GM21825 (cell line): ENCODE data around the gene USH1G.
"Not testable (repeated sequence)": the region's sequence is repeated elsewhere in the genome, so short reads cannot be mapped to it uniquely, and the experiment has no call there.

Source experiments
- ATAC-seq: cut with Tn5 transposase; IDR thresholded peaks from one replicate; pipeline ENCODE4 v1.9.1; 2021; ENCODE audit warnings: mild to moderate bottlenecking, moderate library complexity; ENCODE audit not compliant: unreplicated experiment

USH1G gene

DNA sequence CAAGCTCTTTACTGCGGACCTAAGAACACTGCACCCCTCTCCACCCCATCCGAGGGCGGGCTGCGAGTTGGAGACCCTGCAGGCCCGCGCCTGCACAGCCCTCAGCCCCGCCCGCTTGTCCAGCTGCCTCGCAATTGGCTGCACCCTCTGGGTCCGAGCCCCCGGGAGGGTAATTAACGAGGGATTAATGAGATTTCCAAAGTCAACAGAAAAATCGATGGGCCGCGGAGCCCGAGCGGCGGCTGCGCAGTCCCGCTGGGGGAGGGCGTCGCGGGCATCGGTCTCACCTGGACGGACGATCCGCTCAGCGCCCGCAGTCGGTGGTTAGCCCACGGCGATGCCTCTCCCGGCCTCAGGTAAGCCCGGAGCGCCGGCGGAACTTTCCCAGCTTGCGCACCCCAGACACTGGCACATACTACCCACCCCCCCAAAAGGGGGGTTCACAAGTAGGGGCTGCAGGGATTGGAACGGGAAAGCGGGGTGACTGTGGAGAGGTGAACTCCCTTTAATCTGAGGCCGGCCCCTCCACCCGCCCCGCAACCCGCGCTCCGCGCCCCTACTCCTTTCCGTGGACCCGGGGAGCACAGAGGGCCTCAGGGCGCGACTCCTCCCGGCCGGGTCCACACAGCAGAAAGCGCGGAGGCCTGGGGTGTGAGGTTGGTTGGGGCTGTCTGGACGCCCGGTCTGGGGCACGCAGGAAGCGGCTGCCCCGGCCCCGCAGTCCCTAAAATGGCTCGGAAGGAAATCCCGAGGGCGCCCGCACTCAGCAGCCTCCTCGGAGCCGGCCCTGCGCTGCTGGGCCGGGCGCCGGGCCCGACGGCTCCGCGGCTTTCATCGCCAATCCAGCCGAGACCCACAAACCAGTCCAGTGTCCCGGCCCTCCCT lies 12.8 kb upstream of the USH1G start, which contains the start of gene OTOP3:
Gene OTOP3, plus strand, starts transcription at position 314 of the 885 bp plus-strand sequence. Its CDS starts 24 bp downstream, at position 338.
- no peak for ATAC-seq

DNA sequence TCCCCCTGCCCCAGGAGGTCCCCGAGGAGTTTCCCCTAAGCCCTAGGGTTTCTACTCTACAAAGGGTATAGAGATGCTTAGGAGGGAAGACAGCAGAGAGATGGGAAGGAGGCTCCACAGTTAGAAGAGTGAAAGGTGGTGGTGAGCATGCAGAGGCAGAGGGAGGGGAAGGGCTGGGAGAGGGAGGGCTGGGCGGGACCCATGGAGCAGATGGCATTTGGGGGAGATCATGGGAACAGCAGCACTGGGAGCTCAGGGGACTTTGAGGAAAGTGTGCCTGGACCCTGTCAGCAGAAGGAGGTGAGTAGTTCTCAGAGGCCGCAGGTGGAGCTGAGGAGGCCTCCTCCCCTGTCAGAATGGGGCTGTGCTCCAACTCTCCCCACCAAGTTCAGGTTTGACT lies 12.0 kb upstream of the USH1G start:
- ATAC-seq, result no peak

DNA sequence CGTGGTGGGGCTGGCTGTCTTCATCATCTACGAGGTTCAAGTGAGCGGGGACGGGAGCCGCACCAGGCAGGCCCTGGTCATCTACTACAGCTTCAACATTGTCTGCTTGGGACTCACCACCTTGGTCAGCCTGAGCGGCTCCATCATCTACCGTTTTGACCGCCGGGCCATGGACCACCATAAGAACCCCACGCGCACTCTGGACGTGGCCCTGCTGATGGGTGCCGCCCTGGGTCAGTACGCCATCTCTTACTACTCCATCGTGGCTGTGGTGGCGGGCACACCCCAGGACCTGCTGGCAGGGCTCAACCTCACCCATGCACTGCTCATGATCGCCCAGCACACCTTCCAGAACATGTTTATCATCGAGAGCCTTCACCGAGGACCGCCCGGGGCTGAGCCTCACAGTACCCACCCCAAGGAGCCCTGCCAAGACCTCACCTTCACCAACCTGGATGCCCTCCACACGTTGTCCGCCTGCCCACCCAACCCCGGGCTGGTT lies 7.5 kb upstream of the USH1G start:
- no peak for ATAC-seq

DNA sequence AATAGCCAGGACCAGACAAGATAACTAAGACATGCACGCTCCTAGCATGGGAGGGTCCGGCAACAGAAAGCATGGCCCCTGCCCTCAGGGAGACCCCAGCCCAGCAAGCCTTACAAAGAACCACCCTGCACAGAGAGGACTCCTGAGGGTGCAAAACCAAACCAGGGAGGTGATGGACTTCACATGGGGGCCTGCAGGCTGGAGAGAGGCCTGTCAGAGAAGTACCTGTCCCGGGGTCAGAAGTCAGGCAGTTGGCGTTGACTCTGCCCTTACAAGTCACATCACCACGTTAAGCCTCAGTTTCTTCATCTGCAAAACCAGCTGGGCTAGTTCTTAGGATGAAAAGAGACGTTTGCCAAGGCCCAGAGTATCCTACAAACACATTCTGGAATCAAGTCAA lies 5.7 kb upstream of the USH1G start:
- ATAC-seq, result no peak

DNA sequence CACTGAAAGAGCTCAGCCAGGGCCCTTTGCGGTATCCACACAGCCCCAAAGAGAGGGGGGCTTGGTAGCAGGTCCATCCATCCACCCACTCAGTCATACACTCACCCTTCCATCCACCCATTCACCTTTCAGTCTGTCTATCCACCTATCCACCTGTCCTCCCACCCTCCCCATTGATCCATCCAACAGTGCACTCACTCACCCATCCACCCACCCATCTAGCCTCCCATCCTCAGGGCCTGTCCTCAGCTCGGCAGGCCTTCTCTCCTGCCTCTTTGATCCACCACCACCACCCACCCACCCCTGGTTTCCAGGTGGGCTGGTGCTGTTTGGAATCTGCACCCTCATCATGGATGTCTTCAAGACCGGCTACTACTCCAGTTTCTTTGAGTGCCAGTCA lies 2.2 kb upstream of the USH1G start:
- no peak for ATAC-seq

DNA sequence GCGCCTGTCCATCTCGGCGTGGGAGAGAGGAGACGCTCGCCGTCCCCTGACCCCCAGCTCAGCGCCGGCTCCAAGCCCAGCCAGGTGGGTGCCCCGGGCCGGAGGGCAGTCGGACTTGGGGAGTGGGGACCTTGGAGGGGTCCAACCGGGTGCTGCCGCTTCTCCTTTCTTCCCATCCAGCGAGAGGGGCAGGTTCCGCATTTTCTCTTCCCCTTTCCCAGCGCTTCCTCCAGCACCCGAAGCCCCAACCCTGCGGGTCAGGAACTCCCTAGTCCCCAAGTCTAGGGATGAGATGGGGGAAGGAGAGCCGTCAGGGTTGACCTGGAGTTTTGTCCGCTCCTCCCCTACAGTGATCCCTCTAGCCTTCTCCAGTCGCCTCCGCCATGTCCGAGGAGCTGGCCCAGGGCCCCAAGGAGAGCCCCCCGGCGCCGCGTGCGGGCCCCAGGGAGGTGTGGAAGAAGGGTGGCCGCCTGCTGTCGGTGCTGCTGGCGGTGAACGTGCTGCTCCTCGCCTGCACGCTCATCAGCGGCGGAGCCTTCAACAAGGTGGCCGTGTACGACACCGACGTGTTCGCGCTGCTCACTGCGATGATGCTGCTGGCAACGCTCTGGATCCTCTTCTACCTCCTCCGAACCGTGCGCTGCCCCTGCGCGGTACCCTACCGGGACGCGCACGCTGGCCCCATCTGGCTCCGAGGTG lies 1.3 kb upstream of the USH1G start, which contains the start of gene OTOP2:
Gene OTOP2, plus strand, starts transcription at position 24 of the 699 bp plus-strand sequence. Its CDS starts 360 bp downstream, at position 384.
- no peak for ATAC-seq

DNA sequence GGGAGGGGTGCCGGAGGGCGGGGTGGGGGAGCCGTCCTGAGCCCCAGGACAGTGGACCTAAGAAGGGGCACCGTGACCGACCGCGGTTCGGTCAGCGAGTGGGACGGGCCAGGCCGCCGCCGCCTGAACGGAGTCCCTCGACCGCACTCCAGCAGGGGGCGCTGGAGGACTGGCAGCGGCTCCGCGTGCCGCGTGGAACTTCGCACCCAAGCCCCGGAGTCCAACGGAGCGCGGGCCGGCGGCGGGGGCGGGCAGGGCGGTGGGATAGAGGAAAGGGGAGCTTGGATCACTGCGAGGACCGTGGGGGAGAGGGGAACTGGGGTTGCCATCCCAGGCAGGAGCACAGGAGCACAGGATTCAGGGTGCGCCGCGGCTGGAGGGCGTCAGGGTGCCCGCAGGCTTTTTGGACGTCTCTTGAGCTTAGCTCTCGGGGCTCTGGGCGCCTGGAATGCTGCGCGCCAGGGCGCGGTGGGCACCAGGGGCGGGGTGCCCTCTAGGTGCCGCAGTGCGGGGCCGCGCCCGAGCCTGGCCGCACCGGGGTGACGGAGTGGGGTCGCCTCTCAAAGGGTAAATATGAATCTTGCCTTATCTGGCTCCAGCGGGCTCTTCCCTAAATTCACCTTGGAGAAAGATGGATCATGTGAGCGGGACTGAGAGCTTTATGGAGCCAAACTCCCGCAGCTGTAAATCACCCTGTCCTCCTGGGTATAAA lies 639 bp upstream of the USH1G start:
- no peak for ATAC-seq

DNA sequence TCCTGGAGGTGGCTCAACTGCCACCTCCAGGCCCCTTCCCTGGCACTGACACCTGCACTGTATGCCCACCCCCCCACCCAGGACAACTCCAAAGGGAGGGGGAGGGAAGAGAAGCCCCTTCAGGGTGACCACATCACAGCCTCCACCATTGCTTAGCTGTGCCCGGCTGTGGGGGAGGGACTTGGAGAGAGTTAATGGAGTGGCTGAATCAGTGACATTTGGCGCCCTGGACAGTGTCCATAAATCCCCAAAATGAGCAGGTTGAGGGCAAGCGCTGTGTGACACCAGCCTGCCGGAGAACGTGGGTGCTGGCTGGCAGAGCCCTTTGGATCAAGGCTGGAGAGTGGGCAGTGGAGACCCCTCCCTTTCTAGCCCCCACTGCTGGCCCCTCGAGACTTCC lies 883 bp downstream of the USH1G start:
- no peak for ATAC-seq

DNA sequence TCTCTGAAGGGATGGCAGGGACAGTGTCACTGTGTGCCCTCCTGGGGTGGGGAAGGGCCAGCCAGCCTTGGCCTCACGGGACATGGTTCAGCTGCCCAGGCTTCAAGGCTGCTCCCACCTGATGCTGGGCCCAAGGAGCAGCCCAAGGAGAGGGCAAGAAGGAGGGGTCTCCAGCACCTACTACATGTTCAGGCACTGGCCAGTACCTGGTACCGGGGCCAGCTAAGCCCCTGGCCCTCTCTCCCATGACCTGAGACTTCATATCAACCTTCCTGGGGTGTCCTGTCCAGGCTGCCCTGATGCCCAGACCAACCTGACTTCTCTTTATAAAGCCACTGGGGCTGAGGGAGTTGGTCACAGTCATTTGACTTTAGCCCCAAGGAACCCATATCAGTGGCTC lies 1.3 kb downstream of the USH1G start:
- ATAC-seq, result no peak

DNA sequence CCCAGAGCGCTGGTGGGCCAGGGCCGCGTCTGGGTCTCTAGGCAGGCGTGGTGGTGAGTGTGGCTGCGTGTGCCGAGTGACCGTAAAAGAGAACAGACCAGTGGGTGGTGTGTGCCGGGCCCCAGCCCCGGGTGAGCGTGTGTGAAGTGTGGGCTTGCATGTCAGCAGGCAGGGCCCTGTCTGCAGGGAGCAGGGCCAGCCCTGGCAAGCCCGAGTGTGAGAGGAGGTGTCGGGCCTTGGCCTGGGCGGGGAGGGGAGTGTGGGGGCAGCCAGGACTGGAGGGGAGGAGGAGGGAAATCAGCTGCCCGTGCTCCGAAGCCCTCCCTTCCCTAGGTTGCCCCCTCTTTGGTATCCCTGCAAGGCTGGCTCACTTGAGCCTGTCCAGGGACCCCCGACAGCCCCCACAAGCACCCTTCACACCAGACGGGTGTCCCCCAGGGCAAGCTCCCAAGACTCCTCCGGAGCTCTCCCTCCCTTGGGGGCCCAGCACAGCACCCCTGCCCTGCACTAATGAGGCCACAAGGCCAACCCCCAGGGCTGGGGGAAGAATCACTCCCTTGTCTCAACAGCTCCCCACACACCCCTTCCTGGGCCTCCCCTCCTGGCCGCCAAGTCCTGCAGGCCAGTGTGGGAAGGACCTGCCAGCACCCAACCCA lies 1.9 kb downstream of the USH1G start:
- no peak for ATAC-seq

DNA sequence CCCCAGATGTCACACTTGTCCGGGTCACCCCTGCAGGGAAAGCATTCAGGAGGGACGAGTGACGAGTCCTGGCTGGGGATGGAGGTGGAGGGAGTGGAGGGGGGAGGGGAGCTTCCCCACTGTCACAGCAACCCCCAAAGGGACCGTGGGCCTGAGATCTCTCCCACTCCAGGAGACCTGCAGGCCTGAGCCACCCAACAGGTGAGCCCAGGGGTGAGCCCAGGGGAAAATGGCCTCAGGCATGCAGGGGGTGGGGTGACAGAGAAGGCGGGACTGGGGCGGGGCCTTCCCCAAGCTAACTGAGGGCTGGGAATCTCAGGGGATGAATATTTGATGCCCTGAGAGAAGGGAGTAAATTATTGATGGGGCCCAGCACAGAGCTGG lies 2.4 kb downstream of the USH1G start:
- no peak for ATAC-seq

DNA sequence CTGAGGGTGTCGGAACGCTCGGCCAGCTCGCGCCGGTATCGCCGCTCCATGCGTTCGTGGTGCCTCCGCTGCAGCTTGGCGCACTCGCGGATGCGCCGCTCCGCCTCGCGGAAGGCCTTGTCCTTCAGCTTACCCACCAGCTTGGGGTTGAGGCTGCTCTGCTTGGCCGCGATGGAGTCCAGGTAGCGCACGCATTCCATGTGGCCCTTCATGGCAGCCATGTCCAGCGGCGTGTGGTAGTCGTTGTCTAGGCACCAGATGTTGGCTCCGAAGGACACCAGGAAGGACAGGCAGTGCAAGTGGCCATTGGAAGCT lies 2.8 kb downstream of the USH1G start:
- no peak for ATAC-seq

DNA sequence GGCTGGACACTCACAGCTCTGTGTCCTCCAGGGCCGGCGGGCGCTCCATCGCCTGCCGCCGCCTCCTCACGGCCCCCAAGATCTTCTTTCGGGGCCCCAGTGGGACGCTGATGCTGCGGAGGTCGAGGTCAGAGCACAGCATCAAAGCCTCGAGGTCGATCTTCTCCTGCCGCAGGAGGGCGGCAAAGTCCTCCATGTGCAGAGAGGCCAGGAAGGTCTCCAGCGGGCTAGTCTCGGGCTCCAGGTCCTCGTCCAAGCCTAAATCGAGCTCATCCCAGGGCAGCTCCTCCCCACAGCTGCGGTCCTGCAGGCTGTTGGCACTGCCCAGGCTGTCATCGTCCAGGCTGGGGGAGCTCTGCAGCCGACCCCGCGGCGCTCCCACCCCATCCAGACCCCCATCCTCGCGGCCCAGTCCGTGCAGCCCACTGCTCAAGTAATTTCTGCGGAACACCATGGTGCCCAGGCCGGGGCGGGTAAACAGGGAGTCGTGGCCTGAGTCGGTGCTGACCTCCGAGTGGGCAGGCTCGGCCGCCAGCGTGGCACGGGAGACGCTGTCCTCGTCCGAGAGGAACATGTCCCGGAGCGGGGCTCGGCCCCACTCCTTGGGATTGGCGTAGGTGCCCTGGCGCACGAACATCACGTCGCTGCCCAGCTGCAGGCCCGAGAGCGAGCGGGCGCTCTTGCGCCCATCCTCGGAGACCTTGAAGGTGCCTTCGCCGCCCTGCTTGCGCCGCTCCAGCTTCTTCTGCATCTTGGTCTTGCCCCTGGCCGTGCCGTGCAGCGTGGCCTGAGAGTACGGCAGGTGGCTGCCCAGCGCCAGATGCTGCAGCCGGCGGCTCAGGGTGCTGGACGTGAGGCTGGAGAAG lies 3.4 kb downstream of the USH1G start:
- ATAC-seq, result no peak

DNA sequence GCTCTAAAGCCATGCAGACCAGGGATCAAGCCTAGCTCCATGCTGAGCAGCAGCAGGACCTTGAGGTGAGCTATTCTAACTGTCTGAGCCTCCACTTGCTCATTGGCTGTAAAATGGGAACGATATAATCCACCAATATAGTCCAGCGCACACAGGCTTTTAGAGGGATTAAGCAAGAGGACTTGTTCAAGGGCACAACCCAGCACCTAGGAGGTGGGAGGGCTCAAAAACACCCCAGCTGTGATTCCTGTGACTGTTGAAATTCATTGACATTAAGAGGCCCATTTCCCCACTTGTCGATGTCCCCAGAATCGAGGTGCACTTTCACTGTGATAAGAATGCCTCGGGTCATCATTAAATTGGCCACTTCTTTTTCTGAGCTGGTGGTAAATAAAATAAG lies 4.1 kb downstream of the USH1G start:
- ATAC-seq, result no peak

DNA sequence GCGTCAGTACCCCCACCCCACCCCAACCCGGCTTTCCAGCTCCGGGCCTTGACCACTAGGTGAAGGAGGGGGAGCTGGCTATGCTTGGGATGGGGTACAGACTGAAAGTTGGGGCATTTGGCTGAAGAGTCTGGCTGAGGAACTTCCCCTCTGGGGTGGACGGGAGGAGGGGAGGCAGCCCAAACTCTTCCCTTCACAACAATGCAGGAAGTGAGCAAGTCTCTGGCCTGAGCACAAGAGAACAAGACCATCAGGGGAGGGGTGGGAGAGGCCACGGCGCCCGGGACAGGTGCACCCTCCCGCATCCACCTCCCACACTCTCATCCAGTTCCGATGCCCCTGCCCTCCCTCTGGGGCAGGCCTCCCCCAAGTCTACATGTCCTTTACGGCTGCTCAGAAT lies 5.6 kb downstream of the USH1G start:
- no peak for ATAC-seq

DNA sequence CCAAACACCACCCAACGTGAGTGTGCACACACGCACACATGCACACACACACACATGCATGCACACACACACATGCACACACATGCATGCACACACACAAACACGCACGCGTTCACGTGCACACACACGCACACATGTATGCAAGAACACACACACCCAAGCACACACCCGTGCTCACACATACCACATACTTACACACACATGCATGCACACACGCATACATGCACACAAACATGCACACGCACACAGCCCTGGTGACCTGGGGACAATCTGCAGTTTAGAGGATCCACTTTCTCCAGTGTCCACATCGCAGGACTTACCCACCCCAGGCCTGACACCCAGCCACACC lies 6.2 kb downstream of the USH1G start:
- no peak for ATAC-seq

DNA sequence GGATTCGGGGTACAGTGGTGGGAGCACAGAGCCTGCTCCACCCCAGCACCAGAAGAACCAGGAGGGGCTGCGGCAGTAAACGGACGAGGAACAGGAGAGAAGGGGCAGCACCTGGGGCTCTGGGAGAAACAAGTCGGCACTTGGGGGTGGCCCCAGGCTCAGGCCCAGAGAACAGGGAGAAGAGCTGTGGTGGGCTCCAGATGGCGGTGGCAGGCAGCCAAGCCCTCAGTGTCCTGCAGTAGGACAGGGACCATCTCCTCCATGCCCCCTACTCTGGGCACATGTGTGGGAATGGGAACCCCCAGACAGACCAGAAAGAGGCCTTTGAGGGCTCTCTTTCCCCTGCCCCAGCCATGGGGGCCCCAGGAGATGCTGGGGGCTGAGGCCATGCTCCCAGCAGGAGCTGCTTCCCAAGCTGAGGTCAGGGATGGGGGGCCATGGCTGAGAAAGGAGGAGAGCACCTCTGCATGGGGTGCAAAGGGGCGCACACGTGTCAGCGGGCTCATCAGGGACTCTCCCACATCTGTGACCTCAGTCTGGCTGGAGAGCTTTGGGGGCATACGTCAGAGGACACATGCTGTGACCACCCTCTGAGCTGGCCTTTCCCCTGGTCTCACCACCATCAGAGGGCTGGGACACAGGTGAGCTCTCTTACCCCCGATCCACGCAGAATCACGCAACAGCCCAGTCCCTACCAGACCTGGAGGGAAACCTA lies 6.8 kb downstream of the USH1G start:
- no peak for ATAC-seq

DNA sequence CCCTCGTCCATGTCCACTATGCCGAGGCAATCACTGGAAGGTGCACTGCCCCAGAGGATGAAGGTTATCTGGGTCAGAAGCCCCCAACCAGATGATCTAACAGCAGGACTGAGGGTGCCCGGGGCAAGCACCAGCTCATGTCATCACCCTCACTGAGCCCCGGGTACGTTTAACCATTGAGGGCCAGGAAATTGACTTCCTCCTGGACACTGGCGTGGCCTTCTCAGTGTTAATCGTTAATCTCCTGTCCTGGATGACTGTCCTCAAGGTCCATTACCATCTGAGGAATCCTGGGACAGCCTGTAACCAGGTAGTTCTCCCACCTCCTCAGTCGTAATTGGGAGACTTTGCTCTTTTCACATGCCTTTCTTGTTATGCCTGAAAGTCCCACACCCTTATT lies 11.6 kb downstream of the USH1G start:
- ATAC-seq, result not testable (repeated sequence)

DNA sequence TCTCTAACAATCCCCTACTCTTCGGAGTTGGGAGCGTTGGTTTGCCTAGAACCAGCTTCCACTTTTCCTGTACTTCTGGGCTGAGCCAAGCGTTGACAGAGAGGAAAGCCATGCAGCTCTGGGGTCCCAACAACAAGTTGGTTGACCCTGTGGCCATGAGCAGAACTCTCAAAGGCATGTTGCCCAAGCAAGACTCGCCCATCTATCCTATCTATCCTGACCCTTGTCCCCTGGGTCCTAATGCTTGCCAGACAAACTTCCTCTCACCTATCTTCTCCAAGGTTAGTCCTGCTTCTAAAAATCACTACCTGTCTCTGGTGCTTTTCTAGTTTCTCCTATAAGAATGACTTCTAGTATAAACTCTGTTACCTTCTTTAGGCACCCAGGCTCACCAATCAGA lies 14.0 kb downstream of the USH1G start:
- not testable (repeated sequence) for ATAC-seq

DNA sequence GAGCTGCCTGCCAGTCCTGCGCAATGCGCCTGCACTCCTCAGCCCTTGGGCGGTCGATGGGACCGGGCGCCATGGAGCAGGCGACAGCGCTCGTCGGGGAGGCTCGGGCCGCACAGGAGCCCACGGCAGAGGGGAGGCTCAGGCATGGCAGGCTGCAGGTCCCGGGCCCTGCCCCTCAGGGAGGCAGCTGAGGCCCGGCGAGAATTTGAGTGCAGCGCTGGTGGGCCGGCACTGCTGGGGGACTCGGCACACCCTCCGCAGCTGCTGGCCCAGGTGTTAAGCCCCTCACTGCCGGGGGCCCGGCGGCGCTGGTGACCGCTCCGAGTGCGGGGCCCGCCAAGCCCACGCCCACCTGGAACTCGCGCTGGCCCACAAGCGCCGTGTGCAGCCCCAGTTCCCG lies 16.0 kb downstream of the USH1G start:
- no peak for ATAC-seq
